Lower leg skin (tissue), 3 donors: ENCODE measurements around the gene IKBKG.

Experiments used
- CTCF ChIP-seq, 3 donors: fragments of 450-650 bp; IDR thresholded peaks; one replicate each; pipeline ENCODE4 v1.5.1; 2016; ENCODE audit warnings: antibody characterized with exemption in 3 of 3, mild to moderate bottlenecking in 3 of 3, moderate library complexity in 2 of 3
- POLR2A ChIP-seq, 2 donors: fragments of 450-650 bp; IDR thresholded peaks; one replicate each; pipeline ENCODE4 v1.6.1; 2016 to 2017; ENCODE audit warnings: antibody characterized with exemption in 2 of 2, mild to moderate bottlenecking in 1 of 2, moderate library complexity in 1 of 2

- TF ChIP-seq CTCF (IDR thresholded peaks at IDR 0.05) (no peak), POLR2A (IDR thresholded peaks at IDR 0.05) (peak in 1 of 2 donors; percentile 53)
These were observed 31.3 kb upstream of the IKBKG start, which contains the start of gene FAM3A for GRCh38 chrX:154515966-154516655.
